Measurements from ENCODE around the gene GJD3. TPM values are rescaled to one million over a fixed set of nuclear protein-coding genes. Genes with fewer than 3 reads are reported as not detected.
"Not testable (repeated sequence)": the region's sequence is repeated elsewhere in the genome, so short reads cannot be mapped to it uniquely, and the experiment has no call there.

Gene GJD3
- total RNA-seq, 1 donor from 2014 or later: 0.48 TPM

GRCh38 chr17:40377832-40378231 is 13.3 kb upstream of the GJD3 start:
- no peak for DNase-seq (ENCODE audit: low spot score)
- Mint-ChIP-seq H3K27me3 (ENCODE audit: low read depth) (peaks cover 2% of the 10 kb centered on the region), H3K9me3 (no peaks in the 10 kb centered on the region), H3K36me3 (ENCODE audit: low read depth) (no peaks in the 10 kb centered on the region), H3K27ac (no peak overlapping the region), H3K4me1 (ENCODE audit: low read depth) (peaks cover 18% of the 10 kb centered on the region), H3K4me3 (ENCODE audit: low read depth) (no peak overlapping the region)
- intact Hi-C loops (cut with micrococcal nuclease): no loop called here

GRCh38 chr17:40376541-40376940 is 12.0 kb upstream of the GJD3 start:
- H3K27me3 Mint-ChIP-seq (ENCODE audit: low read depth); H3K4me3 Mint-ChIP-seq (ENCODE audit: low read depth); H3K9me3 Mint-ChIP-seq; H3K27ac Mint-ChIP-seq; H3K36me3 Mint-ChIP-seq (ENCODE audit: low read depth); DNase-seq (ENCODE audit: low spot score); intact Hi-C loops (cut with micrococcal nuclease): not testable (repeated sequence)
- H3K4me1 Mint-ChIP-seq (ENCODE audit: low read depth): peaks cover 26% of the 10 kb centered on the region

GRCh38 chr17:40375786-40376185 is 11.2 kb upstream of the GJD3 start:
- peaks cover 29% of the 10 kb centered on the region for H3K4me1 Mint-ChIP-seq (ENCODE audit: low read depth)
- DNase-seq (ENCODE audit: low spot score); H3K4me3 Mint-ChIP-seq (ENCODE audit: low read depth); H3K27me3 Mint-ChIP-seq (ENCODE audit: low read depth); intact Hi-C loops (cut with micrococcal nuclease); H3K36me3 Mint-ChIP-seq (ENCODE audit: low read depth); H3K9me3 Mint-ChIP-seq; H3K27ac Mint-ChIP-seq: not testable (repeated sequence)

GRCh38 chr17:40374821-40375498 is 10.4 kb upstream of the GJD3 start:
- intact Hi-C loops (cut with micrococcal nuclease): no loop called here

GRCh38 chr17:40373999-40374398 is 9.5 kb upstream of the GJD3 start:
- no peak for DNase-seq (ENCODE audit: low spot score)

More at GRCh38 chr17:40374821-40375498, 10.4 kb upstream of the GJD3 start:
- Mint-ChIP-seq H3K27me3 (ENCODE audit: low read depth) (peaks cover 2% of the 10 kb centered on the region), H3K27ac (no peak overlapping the region), H3K36me3 (ENCODE audit: low read depth) (no peaks in the 10 kb centered on the region), H3K9me3 (no peaks in the 10 kb centered on the region), H3K4me3 (ENCODE audit: low read depth) (no peak overlapping the region), H3K4me1 (ENCODE audit: low read depth) (peaks cover 29% of the 10 kb centered on the region)
- no peak for DNase-seq (ENCODE audit: low spot score)

GRCh38 chr17:40373324-40373723 is 8.8 kb upstream of the GJD3 start:
- Mint-ChIP-seq H3K9me3 (no peaks in the 10 kb centered on the region), H3K27ac (peak overlapping the region; percentile 43), H3K27me3 (ENCODE audit: low read depth) (peaks cover 2% of the 10 kb centered on the region), H3K36me3 (ENCODE audit: low read depth) (no peaks in the 10 kb centered on the region), H3K4me3 (ENCODE audit: low read depth) (no peak overlapping the region), H3K4me1 (ENCODE audit: low read depth) (peaks cover 29% of the 10 kb centered on the region)
- intact Hi-C loops (cut with micrococcal nuclease): no loop called here
- DNase-seq (ENCODE audit: low spot score): no peak

More at GRCh38 chr17:40373999-40374398, 9.5 kb upstream of the GJD3 start:
- no peaks in the 10 kb centered on the region for H3K9me3 Mint-ChIP-seq
- intact Hi-C loops (cut with micrococcal nuclease): no loop called here
- no peak overlapping the region for H3K4me3 Mint-ChIP-seq (ENCODE audit: low read depth)
- no peaks in the 10 kb centered on the region for H3K36me3 Mint-ChIP-seq (ENCODE audit: low read depth)
- peaks cover 29% of the 10 kb centered on the region for H3K4me1 Mint-ChIP-seq (ENCODE audit: low read depth)
- peaks cover 2% of the 10 kb centered on the region for H3K27me3 Mint-ChIP-seq (ENCODE audit: low read depth)
- H3K27ac Mint-ChIP-seq: peak overlapping the region; percentile 43

- H3K9me3 Mint-ChIP-seq; DNase-seq (ENCODE audit: low spot score); H3K4me3 Mint-ChIP-seq (ENCODE audit: low read depth); H3K27me3 Mint-ChIP-seq (ENCODE audit: low read depth); H3K36me3 Mint-ChIP-seq (ENCODE audit: low read depth); intact Hi-C loops (cut with micrococcal nuclease): not testable (repeated sequence)
- Mint-ChIP-seq H3K4me1 (ENCODE audit: low read depth) (peaks cover 29% of the 10 kb centered on the region), H3K27ac (peak overlapping the region; percentile 45)
These were observed 8.1 kb upstream of the GJD3 start for GRCh38 chr17:40372644-40373043.

GRCh38 chr17:40372031-40372430 is 7.5 kb upstream of the GJD3 start:
- DNase-seq (ENCODE audit: low spot score): no peak
- Mint-ChIP-seq H3K27me3 (ENCODE audit: low read depth) (peaks cover 2% of the 10 kb centered on the region), H3K36me3 (ENCODE audit: low read depth) (no peaks in the 10 kb centered on the region), H3K9me3 (no peaks in the 10 kb centered on the region), H3K27ac (peak overlapping the region; percentile 45), H3K4me1 (ENCODE audit: low read depth) (peaks cover 29% of the 10 kb centered on the region), H3K4me3 (ENCODE audit: low read depth) (no peak overlapping the region)
- intact Hi-C loops (cut with micrococcal nuclease): no loop called here

- Mint-ChIP-seq H3K27ac (no peak overlapping the region), H3K27me3 (ENCODE audit: low read depth) (no peaks in the 10 kb centered on the region), H3K9me3 (no peaks in the 10 kb centered on the region), H3K36me3 (ENCODE audit: low read depth) (no peaks in the 10 kb centered on the region), H3K4me1 (ENCODE audit: low read depth) (peaks cover 27% of the 10 kb centered on the region), H3K4me3 (ENCODE audit: low read depth) (no peak overlapping the region)
- intact Hi-C loops (cut with micrococcal nuclease): no loop called here
- peak; percentile 25 for DNase-seq (ENCODE audit: low spot score)
These were observed 6.9 kb upstream of the GJD3 start for GRCh38 chr17:40371261-40371929.

GRCh38 chr17:40369923-40370322 is 5.4 kb upstream of the GJD3 start:
- Mint-ChIP-seq H3K36me3 (ENCODE audit: low read depth) (no peaks in the 10 kb centered on the region), H3K27ac (no peak overlapping the region), H3K27me3 (ENCODE audit: low read depth) (no peaks in the 10 kb centered on the region), H3K4me1 (ENCODE audit: low read depth) (peaks cover 27% of the 10 kb centered on the region), H3K4me3 (ENCODE audit: low read depth) (no peak overlapping the region), H3K9me3 (no peaks in the 10 kb centered on the region)
- intact Hi-C loops (cut with micrococcal nuclease): no loop called here
- no peak for DNase-seq (ENCODE audit: low spot score)

- intact Hi-C loops (cut with micrococcal nuclease); H3K27me3 Mint-ChIP-seq (ENCODE audit: low read depth); H3K27ac Mint-ChIP-seq; H3K4me3 Mint-ChIP-seq (ENCODE audit: low read depth); H3K9me3 Mint-ChIP-seq; DNase-seq (ENCODE audit: low spot score); H3K36me3 Mint-ChIP-seq (ENCODE audit: low read depth): not testable (repeated sequence)
- H3K4me1 Mint-ChIP-seq (ENCODE audit: low read depth): peaks cover 17% of the 10 kb centered on the region
These were observed 3.2 kb upstream of the GJD3 start for GRCh38 chr17:40367728-40368127.

- Mint-ChIP-seq H3K27ac (no peak overlapping the region), H3K4me3 (ENCODE audit: low read depth) (no peak overlapping the region), H3K36me3 (ENCODE audit: low read depth) (peaks cover 3% of the 10 kb centered on the region), H3K27me3 (ENCODE audit: low read depth) (peaks cover 2% of the 10 kb centered on the region), H3K9me3 (no peaks in the 10 kb centered on the region), H3K4me1 (ENCODE audit: low read depth) (peaks cover 12% of the 10 kb centered on the region)
- DNase-seq (ENCODE audit: low spot score): no peak
- intact Hi-C loops (cut with micrococcal nuclease): no loop called here
These were observed 2.5 kb upstream of the GJD3 start for GRCh38 chr17:40366861-40367518.

Measured in activated T-helper 2 cell treated with anti-CD3 and anti-CD28 coated beads, Interferon-gamma antibody, Interleukin-2, Interleukin-4, amounts not matched to agents 10 μg/mL and 5 μg/mL and 100 μg/mL, durations not matched to agents 14 hours and 24 hours and 36 hours (primary cell).